ENCODE data around the gene ARL8B. TPM values are rescaled to one million over a fixed set of nuclear protein-coding genes. Genes with fewer than 3 reads are reported as not detected.

Gene ARL8B
- total RNA-seq, 1 donor from 2014 or later, result 57.9 TPM

GRCh38 chr3:5133239-5134018 lies 11.3 kb downstream of the ARL8B start:
- peak overlapping the region; percentile 19 for H3K27ac Mint-ChIP-seq
- ChIA-PET CTCF (no interaction called here), POLR2A (no interaction called here)
- no peaks in the 10 kb centered on the region for H3K27me3 Mint-ChIP-seq
- H3K4me3 Mint-ChIP-seq, result no peak overlapping the region
- ATAC-seq (ENCODE audit: low read depth) (no peak), DNase-seq (no peak)
- H3K36me3 Mint-ChIP-seq (ENCODE audit: low read depth), result peaks cover 25% of the 10 kb centered on the region
- TF ChIP-seq CTCF (IDR thresholded peaks at IDR 0.05), result no peak
- intact Hi-C loops (cut with micrococcal nuclease), result loop anchor here (10.0 kb wide), 1 partner anchor 601 kb away; no protein-coding TSS in a partner anchor
- no peaks in the 10 kb centered on the region for H3K9me3 Mint-ChIP-seq
- peaks cover 60% of the 10 kb centered on the region for H3K4me1 Mint-ChIP-seq

DNA sequence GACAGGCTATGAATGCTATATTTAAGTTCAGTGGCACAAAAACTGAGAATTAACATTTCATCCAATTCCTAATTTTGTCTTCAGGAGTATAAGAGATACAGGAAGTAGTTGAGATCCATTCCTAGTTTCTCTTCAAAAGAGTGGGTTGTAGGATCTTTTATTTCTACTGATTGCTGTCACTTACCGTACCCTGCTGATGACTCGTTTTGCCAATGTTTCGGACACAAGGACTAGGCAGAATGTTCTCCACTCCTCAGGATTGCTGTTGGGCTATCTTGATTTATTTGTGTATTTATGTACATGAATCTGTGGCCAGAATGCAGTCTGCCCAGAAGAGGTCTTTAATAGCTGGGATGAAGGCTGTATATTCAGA lies 11.9 kb downstream of the ARL8B start:
- peaks cover 62% of the 10 kb centered on the region for H3K4me1 Mint-ChIP-seq
- no peak for ATAC-seq (ENCODE audit: low read depth)
- POLR2A ChIA-PET, result no interaction called here
- H3K9me3 Mint-ChIP-seq, result no peaks in the 10 kb centered on the region
- intact Hi-C loops (cut with micrococcal nuclease), result loop anchor here (10.0 kb wide), 1 partner anchor 601 kb away; no protein-coding TSS in a partner anchor
- H3K4me3 Mint-ChIP-seq, result no peak overlapping the region
- TF ChIP-seq CTCF (IDR thresholded peaks at IDR 0.05), result no peak
- DNase-seq, result no peak
- H3K27me3 Mint-ChIP-seq, result no peaks in the 10 kb centered on the region
- peak overlapping the region; percentile 65 for H3K27ac Mint-ChIP-seq
- H3K36me3 Mint-ChIP-seq (ENCODE audit: low read depth), result peaks cover 22% of the 10 kb centered on the region
- CTCF ChIA-PET, result no interaction called here

GRCh38 chr3:5134499-5134898 lies 12.4 kb downstream of the ARL8B start:
- TF ChIP-seq CTCF (IDR thresholded peaks at IDR 0.05), result no peak
- ChIA-PET CTCF (no interaction called here), POLR2A (no interaction called here)
- H3K4me3 Mint-ChIP-seq, result no peak overlapping the region
- H3K36me3 Mint-ChIP-seq (ENCODE audit: low read depth), result peaks cover 17% of the 10 kb centered on the region
- no peaks in the 10 kb centered on the region for H3K27me3 Mint-ChIP-seq
- intact Hi-C loops (cut with micrococcal nuclease), result loop anchor here (10.0 kb wide), 1 partner anchor 600 kb away; no protein-coding TSS in a partner anchor
- no peaks in the 10 kb centered on the region for H3K9me3 Mint-ChIP-seq
- DNase-seq (no peak), ATAC-seq (ENCODE audit: low read depth) (no peak)
- H3K4me1 Mint-ChIP-seq, result peaks cover 62% of the 10 kb centered on the region
- peak overlapping the region; percentile 65 for H3K27ac Mint-ChIP-seq

- ATAC-seq (ENCODE audit: low read depth), result peak; percentile 70
- Mint-ChIP-seq H3K4me1 (peaks cover 74% of the 10 kb centered on the region), H3K27me3 (no peaks in the 10 kb centered on the region), H3K4me3 (peak overlapping the region; percentile 40), H3K36me3 (ENCODE audit: low read depth) (peaks cover 19% of the 10 kb centered on the region), H3K9me3 (peaks cover 2% of the 10 kb centered on the region), H3K27ac (peak overlapping the region; percentile 83)
- TF ChIP-seq CTCF (IDR thresholded peaks at IDR 0.05), result peak; percentile 29
- ChIA-PET CTCF (interaction anchor here (0.9 to 1.9 kb wide), 11 partner anchors 10 to 163 kb away, joined by 3 to 8 read pairs (median 4); no protein-coding TSS in a partner anchor), POLR2A (interaction anchor here (1.0 to 5.7 kb wide), 7 partner anchors 11 to 69 kb away, joined by 3 to 55 read pairs (median 4); partner anchors contain the start of gene EDEM1)
- intact Hi-C loops (cut with micrococcal nuclease), result loop anchor here (1.0 to 10.0 kb wide), 8 partner anchors 14 to 598 kb away; partner anchors contain the start of genes ARL8B and EDEM1
- no peak for DNase-seq
Observed at GRCh38 chr3:5136211-5136918, 14.3 kb downstream of the ARL8B start.
